Suppressor macrophage treated with lipopolysaccharide for 4 hours (primary cell): ENCODE data around the gene NDUFA13.

Experiments
- DNase-seq: peaks from one replicate; pipeline ENCODE4 v3.0.0-alpha.2; 2020

Gene NDUFA13

GRCh38 chr19:19489804-19490204, 26.2 kb upstream of the NDUFA13 start:
- DNase-seq: no peak

DNA sequence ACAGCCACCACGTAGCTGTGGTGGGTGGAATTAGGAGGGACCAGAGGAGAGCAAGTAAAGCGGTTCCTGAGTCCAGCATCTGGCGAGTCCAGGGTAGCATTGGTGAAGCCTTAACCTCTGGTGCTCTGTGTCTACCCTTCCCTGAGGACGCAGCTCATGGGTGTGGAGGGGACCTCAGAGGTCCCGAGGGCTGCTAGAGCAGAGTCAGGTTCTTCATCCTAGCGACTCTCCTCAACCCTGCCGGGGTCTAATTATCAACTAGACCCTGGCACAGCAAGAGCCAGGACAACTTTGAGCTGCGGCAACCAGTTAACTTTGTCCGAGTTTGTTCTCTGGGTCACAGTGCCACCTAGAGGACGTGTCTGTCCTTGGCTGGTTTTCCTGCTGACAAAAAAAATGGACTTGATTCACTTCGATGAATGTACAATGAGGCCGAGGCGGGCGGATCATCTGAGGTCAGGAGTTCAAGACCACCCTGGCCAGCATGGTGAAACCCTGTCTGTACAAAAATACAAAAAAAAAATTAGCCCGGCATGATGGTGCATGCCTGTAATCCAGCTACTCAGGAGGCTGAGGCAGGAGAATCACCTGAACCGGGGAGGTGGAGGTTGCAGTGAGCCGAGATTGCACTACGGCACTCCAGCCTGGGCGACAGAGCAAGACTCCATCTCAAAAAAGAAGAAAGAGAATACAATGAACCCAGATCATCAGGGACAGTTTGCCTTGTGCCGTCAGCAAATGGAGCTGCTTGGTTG, 25.6 kb upstream of the NDUFA13 start:
- peak; percentile 85 for DNase-seq

- DNase-seq: no peak
Observed at GRCh38 chr19:19491321-19492025, 24.6 kb upstream of the NDUFA13 start.

- DNase-seq: no peak
Observed at GRCh38 chr19:19492026-19492610, 23.9 kb upstream of the NDUFA13 start.

- DNase-seq: peak; percentile 12
Observed at GRCh38 chr19:19493841-19494546, 22.0 kb upstream of the NDUFA13 start.

DNA sequence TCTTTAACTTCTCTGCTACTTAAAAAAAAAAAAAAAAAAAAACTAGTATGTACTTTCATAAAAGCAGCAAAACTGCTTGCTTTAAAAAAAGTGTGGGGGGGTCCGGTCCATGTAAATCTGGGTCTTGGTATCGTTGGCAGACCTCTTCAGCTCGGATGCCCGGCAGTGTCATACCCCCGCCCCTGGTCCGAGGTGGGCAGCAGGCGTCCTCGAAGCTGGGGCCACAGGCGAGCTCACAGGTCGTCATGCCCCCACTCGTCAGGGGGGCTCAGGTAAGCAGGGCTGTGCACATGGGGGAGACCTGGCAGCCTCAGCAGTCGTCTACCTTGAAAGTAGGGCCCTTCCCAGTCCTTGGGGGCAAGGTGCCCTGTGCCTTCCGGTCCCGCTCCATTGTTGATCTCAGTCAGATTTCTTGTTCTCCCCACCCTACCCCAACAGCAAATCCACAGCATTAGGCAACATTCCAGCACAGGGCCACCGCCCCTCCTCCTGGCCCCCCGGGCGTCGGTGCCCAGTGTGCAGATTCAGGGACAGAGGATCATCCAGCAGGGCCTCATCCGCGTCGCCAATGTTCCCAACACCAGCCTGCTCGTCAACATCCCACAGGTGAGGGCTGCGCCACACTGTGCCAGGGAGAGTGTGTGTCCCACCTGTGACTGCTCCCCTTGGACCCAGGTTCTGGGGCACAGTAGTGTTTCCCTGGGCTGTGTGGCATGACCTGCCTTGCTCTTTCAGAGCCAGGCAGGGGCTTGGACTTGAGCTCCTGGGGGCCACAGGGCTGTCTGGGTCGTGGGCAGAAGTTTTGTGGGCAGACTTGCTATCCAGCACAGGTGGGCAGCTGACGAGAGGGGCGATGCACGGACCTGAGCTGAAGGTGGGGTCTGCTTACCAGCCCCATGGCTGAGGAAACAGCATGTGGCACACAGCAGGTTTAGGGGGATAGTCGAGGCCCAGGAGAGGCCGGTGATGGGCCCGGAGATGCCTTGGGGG, 20.1 kb upstream of the NDUFA13 start:
- DNase-seq: no peak

DNA sequence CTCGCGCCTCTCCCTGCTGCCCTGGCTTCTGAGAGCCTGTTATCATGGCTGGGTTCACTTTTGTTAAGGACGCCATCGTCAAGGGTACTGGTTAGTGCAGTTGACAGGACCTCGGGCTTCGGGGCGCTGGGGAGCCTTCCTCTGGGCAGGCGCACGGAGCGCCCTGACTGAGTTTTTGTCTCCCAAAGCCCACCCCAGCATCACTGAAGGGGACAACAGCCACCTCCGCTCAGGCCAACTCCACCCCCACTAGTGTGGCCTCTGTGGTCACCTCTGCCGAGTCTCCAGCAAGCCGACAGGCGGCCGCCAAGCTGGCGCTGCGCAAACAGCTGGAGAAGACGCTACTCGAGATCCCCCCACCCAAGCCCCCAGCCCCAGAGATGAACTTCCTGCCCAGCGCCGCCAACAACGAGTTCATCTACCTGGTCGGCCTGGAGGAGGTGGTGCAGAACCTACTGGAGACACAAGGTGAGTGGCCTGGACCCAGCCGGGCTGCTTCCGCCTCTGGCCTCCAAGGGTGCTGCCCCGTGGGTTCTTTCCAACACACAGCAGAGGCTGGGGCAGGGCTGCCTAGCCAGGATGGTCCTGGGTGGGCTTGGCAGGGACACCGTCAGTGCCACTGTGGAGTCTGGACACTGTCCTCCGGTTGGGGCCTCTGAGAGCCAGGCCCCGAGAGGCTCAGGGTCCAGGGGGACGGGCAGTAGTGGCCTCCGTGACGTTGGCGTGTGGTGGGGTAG, 17.6 kb upstream of the NDUFA13 start:
- no peak for DNase-seq

- DNase-seq: no peak
Observed at GRCh38 chr19:19499272-19499995, 16.6 kb upstream of the NDUFA13 start.

DNA sequence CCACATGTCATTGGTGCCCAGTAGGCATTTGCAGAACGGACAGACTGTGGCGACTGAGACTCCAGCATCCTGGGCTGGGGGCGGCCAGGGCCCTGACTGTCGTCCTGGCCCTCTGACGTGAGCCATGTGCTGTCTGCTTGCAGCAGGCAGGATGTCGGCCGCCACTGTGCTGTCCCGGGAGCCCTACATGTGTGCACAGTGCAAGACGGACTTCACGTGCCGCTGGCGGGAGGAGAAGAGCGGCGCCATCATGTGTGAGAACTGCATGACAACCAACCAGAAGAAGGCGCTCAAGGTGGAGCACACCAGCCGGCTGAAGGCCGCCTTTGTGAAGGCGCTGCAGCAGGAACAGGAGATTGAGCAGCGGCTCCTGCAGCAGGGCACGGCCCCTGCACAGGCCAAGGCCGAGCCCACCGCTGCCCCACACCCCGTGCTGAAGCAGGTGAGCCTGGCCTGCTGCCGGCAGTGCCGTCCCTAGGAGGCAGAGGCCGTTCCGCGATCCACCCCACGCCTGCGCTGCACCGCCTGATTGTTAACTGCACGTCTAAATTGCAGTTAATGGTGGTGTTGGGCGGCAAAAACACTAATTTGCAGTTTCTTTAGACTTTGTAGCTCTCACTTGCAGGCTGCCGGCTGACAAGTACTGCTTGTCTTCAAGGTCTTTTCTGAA, 14.9 kb upstream of the NDUFA13 start:
- DNase-seq: no peak

GRCh38 chr19:19501798-19502197, 14.2 kb upstream of the NDUFA13 start:
- no peak for DNase-seq

GRCh38 chr19:19502281-19502680, 13.7 kb upstream of the NDUFA13 start:
- no peak for DNase-seq

- DNase-seq: no peak
Observed at GRCh38 chr19:19502808-19503602, 13.0 kb upstream of the NDUFA13 start.

- DNase-seq: no peak
Observed at GRCh38 chr19:19504754-19505668, 11.0 kb upstream of the NDUFA13 start.

- no peak for DNase-seq
Observed at GRCh38 chr19:19505669-19506326, 10.2 kb upstream of the NDUFA13 start.

GRCh38 chr19:19506592-19506991, 9.4 kb upstream of the NDUFA13 start:
- no peak for DNase-seq

GRCh38 chr19:19507354-19507753, 8.7 kb upstream of the NDUFA13 start:
- no peak for DNase-seq

- no peak for DNase-seq
Observed at GRCh38 chr19:19508217-19508616, 7.8 kb upstream of the NDUFA13 start.

GRCh38 chr19:19510432-19510831, 5.6 kb upstream of the NDUFA13 start:
- no peak for DNase-seq
